Activated T-helper 17 cell treated with anti-CD3 and anti-CD28 coated beads, Interleukin-2, amount 50 U/mL, for 72 hours (primary cell): Measurements from ENCODE around the gene PDGFA. TPM values are rescaled to one million over a fixed set of nuclear protein-coding genes. Genes with fewer than 3 reads are reported as not detected.

Source experiments
- ATAC-seq: fragments of 150-1000 bp; cut with Tn5 transposase; replicated peaks from 2 replicates; pipeline ENCODE4 v1.10.0; 2021; ENCODE audit warnings: mild to moderate bottlenecking, moderate library complexity
- H3K27ac Mint-ChIP-seq: one replicate; pipeline ENCODE4 v1.8.0; 2022; ENCODE audit warnings: mixed read lengths
- H3K27me3 Mint-ChIP-seq: one replicate; pipeline ENCODE4 v1.8.0; 2022; ENCODE audit warnings: mixed read lengths
- H3K36me3 Mint-ChIP-seq: one replicate; pipeline ENCODE4 v1.8.0; 2022; ENCODE audit warnings: low read depth, mild to moderate bottlenecking, mixed read lengths
- H3K4me1 Mint-ChIP-seq: one replicate; pipeline ENCODE4 v1.8.0; 2022; ENCODE audit warnings: mixed read lengths
- H3K4me3 Mint-ChIP-seq: one replicate; pipeline ENCODE4 v1.8.0; 2022; ENCODE audit warnings: mild to moderate bottlenecking, mixed read lengths
- H3K9me3 Mint-ChIP-seq: one replicate; pipeline ENCODE4 v1.8.0; 2022; ENCODE audit warnings: mixed read lengths
- total RNA-seq, 2 donors: library from RNA; stranded (reverse); gene quantifications; one replicate each; pipeline ENCODE4 v1.2.3, GENCODE V29; 2022

The PDGFA gene
- total RNA-seq, 2 donors from 2014 or later = 11.9 to 28.1 TPM

- ATAC-seq = no peak
These were observed 69.6 kb downstream of the PDGFA start for GRCh38 chr7:450036-450435.

GRCh38 chr7:449324-450019, 70.2 kb downstream of the PDGFA start:
- H3K4me3 Mint-ChIP-seq = no peak overlapping the region

More at GRCh38 chr7:450036-450435, 69.6 kb downstream of the PDGFA start:
- no peaks in the 10 kb centered on the region for H3K36me3 Mint-ChIP-seq
- H3K4me1 Mint-ChIP-seq = peaks cover 6% of the 10 kb centered on the region
- H3K27ac Mint-ChIP-seq = no peak overlapping the region
- H3K4me3 Mint-ChIP-seq = no peak overlapping the region
- H3K27me3 Mint-ChIP-seq = peaks cover 7% of the 10 kb centered on the region
- no peaks in the 10 kb centered on the region for H3K9me3 Mint-ChIP-seq

DNA sequence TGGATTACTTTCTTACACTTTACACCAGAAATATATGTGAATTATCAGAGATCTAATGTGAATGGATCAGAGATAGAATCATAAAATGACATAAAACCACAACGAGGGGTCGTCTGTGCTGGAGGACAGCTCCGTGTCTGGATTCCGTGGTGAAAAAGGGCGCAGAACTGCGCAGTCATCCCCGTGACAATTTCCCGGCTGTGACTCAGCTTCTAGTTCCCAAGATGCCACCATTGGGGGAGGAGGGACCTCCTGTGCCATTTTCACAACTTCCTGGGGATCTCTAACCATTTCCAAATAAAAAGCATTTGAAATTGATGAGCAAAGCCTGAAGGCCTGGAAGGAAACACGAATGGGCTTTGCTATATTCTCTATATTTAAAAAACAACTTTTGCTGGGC, 72.1 kb downstream of the PDGFA start:
- Mint-ChIP-seq H3K4me3 (no peak overlapping the region), H3K9me3 (no peaks in the 10 kb centered on the region), H3K27me3 (peaks cover 7% of the 10 kb centered on the region), H3K4me1 (peaks cover 6% of the 10 kb centered on the region), H3K36me3 (no peaks in the 10 kb centered on the region), H3K27ac (no peak overlapping the region)
- no peak for ATAC-seq

More at GRCh38 chr7:449324-450019, 70.2 kb downstream of the PDGFA start:
- Mint-ChIP-seq H3K4me1 (peaks cover 6% of the 10 kb centered on the region), H3K27ac (no peak overlapping the region), H3K9me3 (no peaks in the 10 kb centered on the region), H3K36me3 (no peaks in the 10 kb centered on the region), H3K27me3 (peaks cover 7% of the 10 kb centered on the region)
- no peak for ATAC-seq

Other genes with a start within 250 kb of the PDGFA start
- not detected for gene FOXL3, start 229.7 kb downstream of the PDGFA start, total RNA-seq
- 10 to 100 TPM; 15.1 to 39.9 TPM for gene DNAAF5, start 206.9 kb upstream of the PDGFA start, total RNA-seq
- gene PRKAR1B, start 207.4 kb upstream of the PDGFA start, total RNA-seq = 10 to 100 TPM; 26.2 to 56.0 TPM